Endodermal cell (in vitro differentiated cells): Measurements from ENCODE around the gene ALG14. TPM values are rescaled to one million over a fixed set of nuclear protein-coding genes. Genes with fewer than 3 reads are reported as not detected.
A peak's percentile ranks its signal among the peaks of the same experiment; 100 is the strongest.

Experiments used
- DNase-seq: peaks from one replicate; pipeline ENCODE4 v3.0.0-alpha.2; 2017
- H3K27ac ChIP-seq: 2 replicates; pipeline ENCODE4 v1.5.1; 2013; ENCODE audit warnings: mild to moderate bottlenecking, low read depth, low read length, moderate library complexity
- H3K27me3 ChIP-seq: 2 replicates; pipeline ENCODE4 v1.6.1; 2013; ENCODE audit warnings: mild to moderate bottlenecking, low read length, moderate library complexity; ENCODE audit not compliant: insufficient read depth, control insufficient read depth, poor library complexity, severe bottlenecking
- H3K36me3 ChIP-seq: 2 replicates; pipeline ENCODE4 v1.7.0; 2013; ENCODE audit warnings: mild to moderate bottlenecking, low read length, moderate library complexity; ENCODE audit not compliant: control insufficient read depth, insufficient read depth
- H3K4me1 ChIP-seq: one replicate; pipeline ENCODE4 v1.7.0; 2013; ENCODE audit warnings: low read length; ENCODE audit not compliant: control insufficient read depth, insufficient read depth
- H3K4me3 ChIP-seq: 2 replicates; pipeline ENCODE4 v1.5.1; 2013; ENCODE audit warnings: mild to moderate bottlenecking, low read length, moderate library complexity
- H3K9ac ChIP-seq: 2 replicates; pipeline ENCODE4 v1.6.1; 2013; ENCODE audit warnings: mild to moderate bottlenecking, low read length, moderate library complexity; ENCODE audit not compliant: poor library complexity, severe bottlenecking; ENCODE audit errors: extremely low read depth
- H3K9me3 ChIP-seq: 2 replicates; pipeline ENCODE4 v1.6.1; 2013; ENCODE audit warnings: mild to moderate bottlenecking, low read length, moderate library complexity; ENCODE audit not compliant: control insufficient read depth
- H3K27ac Mint-ChIP-seq: 2 replicates; pipeline ENCODE4 v1.8.0; 2020; ENCODE audit warnings: mixed read lengths
- H3K27me3 Mint-ChIP-seq: 2 replicates; pipeline ENCODE4 v1.8.0; 2021; ENCODE audit warnings: mild to moderate bottlenecking, mixed read lengths; ENCODE audit not compliant: insufficient read depth
- H3K36me3 Mint-ChIP-seq: 2 replicates; pipeline ENCODE4 v1.8.0; 2020; ENCODE audit warnings: low read depth, mixed read lengths
- H3K4me1 Mint-ChIP-seq: 2 replicates; pipeline ENCODE4 v1.8.0; 2020; ENCODE audit warnings: mixed read lengths
- H3K4me3 Mint-ChIP-seq: 2 replicates; pipeline ENCODE4 v1.8.0; 2020; ENCODE audit warnings: mild to moderate bottlenecking, moderate library complexity, mixed read lengths
- H3K9me3 Mint-ChIP-seq: 2 replicates; pipeline ENCODE4 v1.8.0; 2020; ENCODE audit warnings: mild to moderate bottlenecking, mixed read lengths
- WGBS, 2 experiments: methylation state at CpG; one replicate each; pipeline versions ENCODE4 v1.1.5 to v1.1.7; 2013; ENCODE audit warnings: missing lambda C conversion rate in 2 of 2, mixed read lengths in 1 of 2; ENCODE audit not compliant: insufficient coverage in 1 of 2, insufficient read length in 1 of 2; 5-methylcytosine and 5-hydroxymethylcytosine counted together
- total RNA-seq, 2 donors: library from RNA; stranded (reverse); fragmentation: NEBNext Ultra II Directional in 1 of 2; extraction: Animal tissue kit (Norgen Biotek cat#: 25700) in 1 of 2; gene quantifications; 2 replicates in 1 of 2; 3 replicates in 1 of 2; pipeline ENCODE4 v1.2.1, GENCODE V29; 2021
- TF ChIP-seq, protein P1 (sequence below): fragments of 200-600 bp; sonication (generic); conservative IDR thresholded peaks from 2 replicates; pipeline ENCODE4 v1.5.0; 2021; ENCODE audit warnings: antibody characterized with exemption, mild to moderate bottlenecking

The ALG14 gene
- total RNA-seq, 2 donors from 2014 or later = 5.9 to 7.0 TPM

- Histone ChIP-seq H3K9me3 (no peaks in the 10 kb centered on the region), H3K36me3 (peaks cover 36% of the 10 kb centered on the region), H3K4me3 (peak overlapping the region; percentile 99), H3K4me1 (peaks cover 16% of the 10 kb centered on the region), H3K27me3 (no peaks in the 10 kb centered on the region), H3K9ac (peak overlapping the region; percentile 100), H3K27ac (peak overlapping the region; percentile 100)
- DNase-seq = peak; percentile 97
- TF ChIP-seq, protein P1, sequence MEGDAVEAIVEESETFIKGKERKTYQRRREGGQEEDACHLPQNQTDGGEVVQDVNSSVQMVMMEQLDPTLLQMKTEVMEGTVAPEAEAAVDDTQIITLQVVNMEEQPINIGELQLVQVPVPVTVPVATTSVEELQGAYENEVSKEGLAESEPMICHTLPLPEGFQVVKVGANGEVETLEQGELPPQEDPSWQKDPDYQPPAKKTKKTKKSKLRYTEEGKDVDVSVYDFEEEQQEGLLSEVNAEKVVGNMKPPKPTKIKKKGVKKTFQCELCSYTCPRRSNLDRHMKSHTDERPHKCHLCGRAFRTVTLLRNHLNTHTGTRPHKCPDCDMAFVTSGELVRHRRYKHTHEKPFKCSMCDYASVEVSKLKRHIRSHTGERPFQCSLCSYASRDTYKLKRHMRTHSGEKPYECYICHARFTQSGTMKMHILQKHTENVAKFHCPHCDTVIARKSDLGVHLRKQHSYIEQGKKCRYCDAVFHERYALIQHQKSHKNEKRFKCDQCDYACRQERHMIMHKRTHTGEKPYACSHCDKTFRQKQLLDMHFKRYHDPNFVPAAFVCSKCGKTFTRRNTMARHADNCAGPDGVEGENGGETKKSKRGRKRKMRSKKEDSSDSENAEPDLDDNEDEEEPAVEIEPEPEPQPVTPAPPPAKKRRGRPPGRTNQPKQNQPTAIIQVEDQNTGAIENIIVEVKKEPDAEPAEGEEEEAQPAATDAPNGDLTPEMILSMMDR = no peak
- Mint-ChIP-seq H3K4me3 (peak overlapping the region; percentile 99), H3K27ac (peak overlapping the region; percentile 100), H3K27me3 (no peaks in the 10 kb centered on the region), H3K9me3 (no peaks in the 10 kb centered on the region), H3K4me1 (peaks cover 60% of the 10 kb centered on the region), H3K36me3 (peaks cover 20% of the 10 kb centered on the region)
- 0% methylated on average over 14 to 23 of the region's 23 CpGs for WGBS, 2 experiments
Measured at GRCh38 chr1:94925561-94926125, 147.1 kb downstream of the ALG14 start.

DNA sequence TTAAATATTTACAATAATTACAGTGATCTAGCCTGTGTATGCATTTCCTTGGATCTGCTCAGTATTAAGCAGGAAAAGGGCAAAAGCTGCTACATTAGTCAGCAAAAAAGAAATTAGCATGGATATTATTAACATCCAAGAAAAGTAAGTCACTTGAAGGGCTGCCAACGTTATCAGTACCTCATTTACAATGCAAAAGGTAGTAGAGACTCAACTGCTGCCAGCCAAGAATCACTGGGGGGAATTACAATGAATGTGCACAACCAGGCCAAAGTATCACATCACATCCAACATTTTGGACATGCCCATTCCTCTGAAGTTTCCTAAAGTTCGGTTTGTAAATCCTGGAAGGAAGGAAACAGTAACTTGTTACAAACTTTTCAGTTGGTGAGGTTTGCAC is 147.7 kb downstream of the ALG14 start:
- Mint-ChIP-seq H3K36me3 (peaks cover 20% of the 10 kb centered on the region), H3K4me1 (peaks cover 61% of the 10 kb centered on the region), H3K9me3 (no peaks in the 10 kb centered on the region), H3K4me3 (peak overlapping the region; percentile 99), H3K27ac (peak overlapping the region; percentile 100), H3K27me3 (no peaks in the 10 kb centered on the region)
- H3K9me3 ChIP-seq = no peaks in the 10 kb centered on the region
- 0% methylated on average over 1 to 2 of the region's 2 CpGs for WGBS, 2 experiments
- H3K36me3 ChIP-seq = peaks cover 41% of the 10 kb centered on the region
- no peak for DNase-seq
- peak overlapping the region; percentile 100 for H3K9ac ChIP-seq
- H3K4me1 ChIP-seq = peaks cover 20% of the 10 kb centered on the region
- no peaks in the 10 kb centered on the region for H3K27me3 ChIP-seq
- peak overlapping the region; percentile 99 for H3K4me3 ChIP-seq
- H3K27ac ChIP-seq = peak overlapping the region; percentile 100
- TF ChIP-seq, protein P1 = no peak

Other genes with a start within 250 kb of the ALG14 start
- 100 to 1,000 TPM; 275 to 308 TPM for gene CNN3, start 145.8 kb downstream of the ALG14 start, total RNA-seq
- gene TLCD4, start 44.4 kb upstream of the ALG14 start, total RNA-seq = 10 to 100 TPM in 1 of 2 donors, 1 to 10 TPM in 1; 6.4 to 19.3 TPM
- 10 to 100 TPM; 35.5 to 37.1 TPM for gene RWDD3, start 161.3 kb upstream of the ALG14 start, total RNA-seq